ENCODE measurements around the gene FCHSD2.

FCHSD2 gene

DNA sequence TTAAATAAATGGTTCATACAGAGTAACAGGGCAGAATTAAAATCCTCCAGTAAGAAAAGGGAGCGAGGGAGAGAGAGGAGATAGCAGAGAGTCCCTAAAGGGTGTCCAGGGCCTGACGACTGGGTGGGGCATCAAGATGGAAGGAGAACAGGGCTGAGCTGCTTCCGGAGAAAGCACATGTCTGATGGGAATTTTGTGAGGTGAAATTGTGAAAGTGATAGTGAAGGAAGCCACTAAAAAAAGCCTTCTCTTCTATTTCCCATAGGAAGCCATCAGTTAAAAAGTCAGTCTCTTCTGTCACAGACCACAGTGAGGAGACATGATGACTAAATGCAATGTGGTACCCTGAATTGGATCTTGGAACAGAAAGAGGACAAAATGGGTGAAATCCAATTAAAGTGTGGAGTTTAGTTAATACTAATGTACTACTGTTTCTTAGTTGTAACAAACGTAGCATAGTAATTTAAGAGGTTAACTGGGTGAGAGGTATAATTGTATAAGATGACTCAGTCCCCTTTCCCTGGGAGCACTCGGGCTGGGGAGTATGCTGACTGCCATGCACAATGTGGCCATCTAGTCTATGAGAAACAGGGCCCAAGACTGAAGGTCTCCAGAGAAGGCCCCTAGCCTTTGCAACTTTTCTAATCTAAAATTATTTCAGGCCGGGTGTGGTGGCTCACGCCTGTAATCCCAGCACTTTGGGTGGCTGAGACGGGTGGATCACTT is 29.5 kb upstream of the FCHSD2 start:
- no peak for DNase-seq

DNA sequence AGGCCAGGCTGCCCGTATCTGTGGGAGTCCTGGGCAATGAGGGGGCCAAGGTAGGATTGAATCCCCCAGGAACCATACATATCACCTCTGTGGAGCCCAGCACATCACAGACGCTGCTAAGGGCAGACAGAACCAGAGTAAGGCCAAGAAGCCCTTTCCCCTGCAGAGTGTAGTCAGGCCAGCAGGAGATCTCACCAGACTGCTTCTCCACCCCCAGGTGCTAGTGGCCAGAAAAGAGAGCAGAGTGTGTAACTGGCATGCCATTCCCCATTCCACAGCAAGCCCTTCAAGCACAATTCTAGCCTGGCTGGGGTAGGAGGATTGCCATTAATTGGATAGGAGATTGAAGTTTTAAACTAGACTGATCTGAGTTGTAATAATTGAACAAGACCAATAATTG is 28.0 kb upstream of the FCHSD2 start:
- no peak for DNase-seq

DNA sequence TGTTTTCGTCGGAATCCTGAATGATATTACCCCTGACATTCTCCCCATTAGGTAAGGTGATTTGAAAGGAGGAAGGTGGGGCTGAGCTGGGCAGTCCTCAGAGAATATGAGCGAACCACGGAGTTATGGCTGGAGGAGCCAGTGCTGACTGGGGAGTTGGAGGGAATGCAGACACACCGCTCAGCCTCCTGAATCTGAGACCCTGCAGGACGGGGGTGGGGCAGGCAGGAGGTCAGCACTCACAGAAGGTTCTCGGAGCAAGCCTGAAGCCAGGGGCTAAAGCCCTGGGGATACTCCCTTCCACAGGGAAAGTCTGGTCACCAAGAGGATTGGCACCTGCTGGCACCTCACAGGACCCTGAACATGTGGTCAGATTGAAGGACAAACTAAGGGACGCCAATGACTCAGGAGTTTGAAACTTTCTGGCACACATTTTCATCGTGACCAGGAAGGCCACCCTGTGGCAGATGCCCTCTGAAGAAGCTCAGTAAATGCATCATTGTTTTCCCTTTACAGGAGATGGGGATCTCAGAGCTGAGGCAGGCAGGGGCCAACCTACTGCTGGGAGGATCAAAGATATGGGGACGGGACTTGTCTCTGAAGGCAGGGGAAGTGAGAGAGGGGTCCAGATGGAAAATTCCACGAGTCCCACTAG is 26.9 kb upstream of the FCHSD2 start:
- no peak for DNase-seq

DNA sequence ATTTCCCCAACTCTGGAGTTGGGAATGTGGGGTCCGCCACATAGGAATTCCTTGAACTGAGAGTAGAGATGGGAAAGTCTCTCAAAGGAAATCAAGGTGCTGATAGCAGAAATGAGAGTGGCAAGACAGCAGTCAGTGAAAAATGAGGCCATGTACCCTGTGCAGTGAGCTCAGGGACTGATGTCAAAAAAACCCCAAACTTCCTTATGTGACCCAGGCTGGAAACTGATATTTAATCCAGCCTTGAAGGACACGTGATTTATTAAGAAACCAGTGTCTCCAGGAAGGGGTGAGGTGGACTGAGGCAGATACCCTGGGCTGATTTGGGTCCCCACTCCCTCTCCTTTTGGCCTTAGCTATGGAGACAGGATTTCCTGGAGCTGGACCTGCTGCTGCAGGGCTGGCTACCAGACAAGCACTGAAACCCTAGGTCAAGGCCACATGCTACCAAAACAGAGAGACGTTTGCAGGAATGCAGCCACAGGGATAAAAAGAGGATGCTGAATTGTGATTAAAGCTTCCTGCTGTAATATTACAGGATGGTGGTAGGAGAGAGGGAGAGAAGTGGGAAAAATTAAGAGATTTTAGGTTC is 25.3 kb upstream of the FCHSD2 start:
- no peak for DNase-seq

DNA sequence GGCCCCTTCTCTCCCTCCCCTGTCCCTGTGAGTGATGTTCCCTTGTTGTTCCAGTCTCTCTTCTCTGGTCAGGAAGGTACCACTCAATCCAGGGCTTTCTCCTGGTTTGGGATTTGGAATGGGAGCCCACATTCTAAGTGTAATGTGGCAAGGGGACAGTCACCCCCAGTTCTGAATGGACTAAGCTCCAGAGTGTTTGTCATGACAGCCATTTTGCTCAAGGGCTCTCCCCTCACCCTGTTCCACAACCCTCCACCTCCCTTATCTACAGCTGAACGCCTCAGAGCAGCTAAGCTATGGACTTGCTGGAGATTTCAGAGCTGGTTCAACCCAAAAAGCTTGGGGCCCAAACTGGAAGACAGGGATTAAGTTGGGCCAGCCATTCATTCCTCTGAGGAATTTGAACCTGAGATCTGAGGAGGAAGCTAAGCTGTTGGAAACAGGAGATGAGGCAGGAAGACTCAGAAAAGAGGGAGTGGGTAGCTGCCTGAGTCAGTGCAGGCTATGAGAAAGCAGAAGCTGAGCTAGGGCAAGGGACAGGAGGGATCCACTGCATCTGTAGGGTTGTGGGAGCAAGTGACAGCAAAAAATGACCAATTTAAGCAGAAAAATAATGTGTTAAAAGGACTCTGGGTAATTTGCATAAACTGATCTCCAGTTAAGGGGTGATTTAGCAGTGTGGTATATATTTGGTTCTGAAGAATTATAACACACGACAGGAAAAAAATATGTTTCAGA is 22.9 kb upstream of the FCHSD2 start:
- DNase-seq = no peak

DNA sequence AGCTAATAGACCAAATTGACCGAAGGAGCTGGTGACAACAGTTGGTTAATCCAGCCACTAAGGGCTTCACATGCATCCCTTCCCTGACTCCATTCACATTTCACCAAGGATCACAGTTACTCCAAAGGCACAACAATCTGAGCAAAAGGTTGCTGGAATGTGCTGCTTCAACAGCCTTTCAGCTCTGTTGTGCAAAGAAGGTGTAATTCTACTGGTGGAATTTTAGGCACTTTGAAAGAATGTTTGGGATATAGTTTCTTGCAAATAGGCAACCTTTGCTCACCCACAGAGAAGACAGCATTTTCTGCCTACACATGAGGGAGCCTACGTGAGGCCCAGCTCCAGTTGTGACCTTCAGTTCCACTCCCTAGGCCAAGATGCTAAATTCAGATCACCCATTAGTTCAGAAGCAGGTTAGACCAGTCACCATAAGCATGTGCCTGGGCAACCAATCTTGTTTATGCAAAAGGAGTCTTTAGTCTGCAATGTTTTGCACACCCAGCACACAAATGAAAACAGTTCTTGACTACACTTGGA is 21.6 kb upstream of the FCHSD2 start:
- DNase-seq = no peak

DNA sequence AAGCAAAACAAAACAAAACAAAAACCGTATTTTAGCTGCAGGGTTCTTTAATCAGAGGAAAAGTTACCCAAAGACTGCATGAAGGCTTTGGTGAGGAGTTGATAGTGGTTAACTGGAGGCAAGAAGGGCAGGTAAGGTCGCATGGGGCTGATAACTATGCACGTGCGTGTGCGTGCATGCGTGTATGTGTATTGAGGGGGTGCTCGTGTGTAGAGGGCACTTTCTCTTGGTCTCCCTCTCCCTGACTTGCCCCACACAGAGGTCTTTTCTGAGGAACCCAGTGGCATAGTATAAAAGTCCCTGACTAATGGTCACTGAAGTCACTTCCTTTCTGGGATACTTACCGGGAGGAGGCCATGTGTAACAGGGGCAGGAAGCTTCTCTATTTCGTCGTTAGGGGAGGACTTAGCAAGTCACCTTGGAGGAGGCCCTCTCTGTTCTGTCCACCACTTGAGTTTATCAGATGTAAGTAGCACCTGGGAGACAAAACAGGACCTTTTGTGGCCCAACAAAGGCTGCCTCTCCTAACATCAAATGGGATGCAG is 20.1 kb upstream of the FCHSD2 start:
- DNase-seq = no peak

DNA sequence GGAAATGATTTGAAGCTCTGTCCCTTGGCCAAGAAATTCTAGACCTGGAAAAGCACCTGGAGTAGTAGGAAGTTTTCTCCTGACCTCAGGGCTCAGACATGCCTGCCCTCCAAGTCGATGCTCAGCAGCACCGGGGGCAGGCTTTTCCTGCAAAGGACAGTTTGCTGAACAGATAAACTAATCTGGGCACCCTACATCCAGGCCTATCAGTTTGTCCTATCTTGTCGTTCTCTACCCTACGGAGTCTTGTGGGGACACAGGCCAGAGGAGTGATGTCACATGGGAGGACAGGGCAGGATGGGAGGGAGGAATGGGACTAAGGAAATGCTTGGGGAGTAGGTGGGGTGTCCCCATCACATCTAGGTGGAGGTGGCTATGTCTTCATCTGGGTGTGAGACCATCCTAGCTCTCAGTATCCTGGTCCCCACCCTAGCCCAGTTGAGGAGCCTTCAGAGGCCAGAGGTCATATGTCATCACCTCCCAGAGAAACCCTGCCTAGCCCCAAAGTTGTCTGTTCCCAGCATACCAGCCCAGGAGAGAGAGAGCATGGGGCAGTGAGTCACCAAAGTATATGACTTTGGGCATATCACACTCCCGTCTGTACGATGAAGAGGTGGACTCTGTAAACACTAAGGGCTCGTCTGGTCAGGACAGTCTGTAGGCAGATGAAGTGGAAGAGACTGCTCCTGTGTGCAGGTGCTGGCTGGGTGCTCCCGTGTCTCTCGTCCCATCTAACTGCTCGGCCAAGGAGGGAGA is 18.1 kb upstream of the FCHSD2 start:
- DNase-seq = no peak

DNA sequence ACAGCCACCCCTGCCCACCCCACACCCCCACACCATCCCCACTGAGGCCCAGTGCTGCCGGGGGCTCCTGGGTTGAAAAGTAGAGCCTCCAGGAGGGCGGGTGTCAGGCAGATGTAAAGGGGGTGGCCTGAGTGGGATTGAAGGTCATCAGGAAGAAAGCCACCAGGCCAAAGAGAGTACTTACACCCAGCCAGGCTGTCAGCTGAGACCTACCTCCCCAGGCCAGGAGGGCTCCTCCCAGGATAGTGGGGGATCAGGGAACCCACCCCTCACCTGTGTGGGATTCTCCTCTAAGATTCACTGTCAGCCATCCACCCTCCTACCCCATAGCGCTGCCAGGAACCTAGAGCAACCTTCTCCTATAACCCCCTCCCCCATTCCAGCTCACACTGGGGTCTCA is 17.2 kb upstream of the FCHSD2 start:
- DNase-seq = no peak

DNA sequence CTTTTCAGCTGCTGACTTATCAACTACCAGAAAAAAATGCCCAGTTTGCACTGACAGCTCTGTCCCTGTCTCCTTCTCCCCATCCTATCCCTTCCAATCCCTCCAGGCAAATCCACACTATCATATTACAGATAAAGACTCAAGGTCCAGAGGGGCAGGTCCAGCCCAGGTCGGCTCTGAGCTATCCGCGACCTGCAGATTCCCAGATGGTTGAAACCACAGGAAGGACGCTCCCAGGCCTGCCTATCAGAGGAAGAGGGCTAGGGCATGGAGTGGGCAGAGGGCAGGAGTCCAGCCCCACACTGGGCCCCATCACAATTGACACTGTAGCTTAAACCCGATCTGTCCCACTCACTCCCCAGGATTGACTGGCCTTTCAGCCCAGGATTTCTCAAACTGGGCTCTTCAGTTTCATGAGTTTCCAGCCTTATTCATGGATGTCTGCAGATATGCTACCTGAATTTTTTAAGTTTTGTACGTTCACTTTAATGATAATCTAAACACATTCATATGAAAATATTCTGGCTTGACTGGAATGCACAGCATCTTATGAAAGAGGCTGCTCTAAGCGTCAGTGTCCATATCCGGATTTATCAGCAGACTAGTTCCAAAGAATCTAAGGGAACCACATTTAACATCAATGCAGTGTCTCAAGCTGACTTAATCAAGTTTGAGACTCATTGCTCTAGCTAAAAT is 16.4 kb upstream of the FCHSD2 start:
- DNase-seq = no peak

DNA sequence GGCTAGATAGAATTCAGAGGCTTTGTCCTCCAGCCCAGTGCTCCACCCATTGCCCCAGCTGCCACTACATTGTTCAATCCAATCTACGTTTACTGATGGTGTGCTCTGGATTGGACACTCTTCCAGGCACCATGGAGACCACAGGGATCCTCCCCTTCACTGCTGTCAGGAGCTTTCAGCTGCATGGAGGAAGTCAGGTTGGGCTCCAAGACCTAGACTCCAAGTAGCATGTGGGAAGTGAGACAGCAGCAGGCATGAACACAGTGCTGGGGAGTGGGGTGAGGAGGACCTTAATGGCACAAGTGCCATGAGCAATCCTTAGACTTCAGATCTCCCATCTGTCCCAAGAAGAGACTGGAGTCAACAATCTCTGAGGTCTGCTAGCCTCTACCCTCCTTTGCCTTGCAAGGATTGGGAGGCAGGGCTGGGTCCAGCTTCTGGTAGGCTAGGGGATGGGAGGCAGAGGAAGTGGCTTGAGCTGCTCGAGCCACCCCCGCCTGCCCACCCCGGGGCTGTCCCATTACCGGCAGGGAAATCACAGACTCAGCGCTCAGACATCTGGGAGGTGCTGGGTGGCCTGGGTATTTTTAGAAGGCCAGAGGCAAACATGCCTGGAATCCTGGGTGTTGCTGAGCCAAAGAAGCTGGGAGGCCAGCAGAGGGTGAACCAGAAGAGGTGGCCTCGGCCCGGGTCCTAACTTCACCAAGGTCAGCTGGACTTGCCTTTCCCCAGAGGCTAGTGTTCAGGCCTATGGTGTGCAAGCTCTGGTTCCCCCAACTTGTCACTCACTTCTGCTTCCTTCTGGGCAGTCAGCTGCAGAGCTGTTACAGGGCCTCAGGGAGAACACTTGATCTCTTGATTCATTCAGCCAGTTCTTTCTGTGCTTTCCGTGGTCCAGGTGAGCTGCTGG is 15.2 kb upstream of the FCHSD2 start:
- DNase-seq = no peak

DNA sequence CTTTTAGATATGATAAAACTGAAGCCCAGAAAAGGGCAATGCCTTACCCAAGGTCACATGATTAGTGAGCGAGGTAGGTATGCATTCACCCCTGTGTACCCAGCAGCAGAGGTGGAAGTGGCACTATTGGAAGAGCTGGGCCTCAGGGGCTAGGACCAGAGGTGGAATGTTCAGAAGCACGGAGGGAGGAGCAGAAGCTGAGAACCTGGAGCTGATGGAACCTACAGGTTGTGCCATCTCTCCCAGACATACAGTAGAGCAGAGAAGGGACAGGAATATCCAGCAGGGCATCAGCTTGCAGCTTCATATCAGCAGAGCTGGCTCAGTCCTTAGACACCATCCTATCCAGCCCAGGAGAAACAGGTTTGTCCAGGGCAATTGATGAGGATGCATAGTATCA is 14.6 kb upstream of the FCHSD2 start:
- no peak for DNase-seq

DNA sequence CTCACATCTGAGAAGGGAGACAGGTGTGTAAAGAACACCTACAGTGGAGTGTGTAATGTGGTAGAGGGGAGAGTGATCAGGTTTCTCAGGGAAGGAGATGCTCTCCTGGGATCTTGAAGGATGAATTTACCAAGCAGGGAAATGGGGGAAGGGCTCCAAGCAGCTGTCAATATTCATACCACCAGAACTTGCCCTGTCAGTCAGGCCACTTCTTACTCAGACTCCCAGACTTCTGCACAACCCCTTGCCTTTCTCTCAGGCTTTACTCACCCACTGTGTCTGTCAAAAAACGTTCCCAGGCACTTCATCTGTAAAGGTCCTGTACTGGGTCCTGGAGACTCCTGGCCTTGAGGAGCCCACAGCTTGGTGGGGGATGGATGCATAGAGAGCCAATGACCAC is 14.0 kb upstream of the FCHSD2 start:
- DNase-seq = no peak

DNA sequence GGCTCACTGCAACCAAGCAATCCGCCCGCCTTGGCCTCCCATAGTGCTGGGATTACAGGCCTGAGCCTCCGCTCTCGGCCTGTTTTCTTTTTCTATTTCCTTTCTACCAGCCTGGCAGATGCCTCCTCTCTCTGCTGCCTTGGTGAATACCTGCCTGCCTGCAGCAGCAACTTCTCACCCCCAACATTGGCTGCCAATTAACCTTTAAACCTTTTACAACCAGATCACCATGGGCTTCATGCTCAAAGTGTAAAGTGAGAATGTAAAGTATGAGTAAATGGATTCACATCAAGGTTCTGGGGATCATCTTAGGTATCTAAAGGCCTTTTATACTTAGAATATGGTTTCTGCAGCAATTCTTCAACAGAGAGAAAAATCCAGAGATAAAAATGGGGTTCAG is 13.0 kb upstream of the FCHSD2 start:
- no peak for DNase-seq

DNA sequence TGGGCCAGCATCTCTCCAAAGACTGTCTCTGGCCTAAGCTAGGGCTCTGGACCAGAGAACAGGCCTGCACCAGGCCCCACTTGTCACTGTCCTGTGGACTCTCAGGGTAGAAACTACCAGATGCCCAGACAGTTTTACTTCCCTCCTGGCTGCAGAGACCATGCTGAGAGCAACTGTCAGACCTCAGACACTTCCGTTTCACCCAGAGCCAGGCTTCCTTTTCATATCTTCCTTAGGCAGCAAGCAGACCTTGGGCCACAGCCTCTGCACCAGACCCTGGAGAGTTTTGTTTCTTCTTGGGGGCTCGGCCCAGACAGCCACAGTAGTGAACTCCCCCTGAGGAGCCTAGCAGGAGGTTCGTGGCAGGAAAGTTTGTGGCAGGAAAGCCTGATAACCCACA is 12.1 kb upstream of the FCHSD2 start:
- no peak for DNase-seq

DNA sequence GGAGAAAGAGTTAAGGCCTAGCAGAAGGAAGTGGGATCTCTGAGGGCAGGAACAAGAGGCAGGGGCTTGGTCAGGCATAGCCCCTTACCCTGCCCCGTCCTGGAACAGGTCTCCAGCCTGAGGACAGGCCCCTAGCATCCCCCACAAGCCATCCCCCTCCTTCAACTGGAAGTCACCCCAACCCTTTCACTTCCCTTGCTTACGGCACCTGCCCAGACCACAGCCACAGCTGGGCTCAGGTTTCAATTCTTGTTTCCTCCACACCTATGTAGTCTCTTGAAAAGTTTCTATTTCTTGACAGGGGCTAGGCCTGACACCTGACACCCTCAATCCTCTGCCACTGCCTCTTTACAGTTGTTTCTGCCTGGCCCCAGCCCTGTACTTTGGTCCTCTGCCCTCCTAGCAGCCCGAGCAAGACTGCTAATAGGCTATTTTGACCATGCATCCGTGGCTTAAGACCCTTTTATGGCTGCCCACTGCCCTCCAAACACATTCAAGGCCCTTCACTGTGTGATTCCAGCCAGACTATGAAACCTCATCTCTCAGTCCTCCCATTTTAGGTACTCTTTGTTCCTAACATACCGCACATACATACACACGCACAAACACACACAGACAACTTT is 10.9 kb upstream of the FCHSD2 start:
- DNase-seq = peak; percentile 11

DNA sequence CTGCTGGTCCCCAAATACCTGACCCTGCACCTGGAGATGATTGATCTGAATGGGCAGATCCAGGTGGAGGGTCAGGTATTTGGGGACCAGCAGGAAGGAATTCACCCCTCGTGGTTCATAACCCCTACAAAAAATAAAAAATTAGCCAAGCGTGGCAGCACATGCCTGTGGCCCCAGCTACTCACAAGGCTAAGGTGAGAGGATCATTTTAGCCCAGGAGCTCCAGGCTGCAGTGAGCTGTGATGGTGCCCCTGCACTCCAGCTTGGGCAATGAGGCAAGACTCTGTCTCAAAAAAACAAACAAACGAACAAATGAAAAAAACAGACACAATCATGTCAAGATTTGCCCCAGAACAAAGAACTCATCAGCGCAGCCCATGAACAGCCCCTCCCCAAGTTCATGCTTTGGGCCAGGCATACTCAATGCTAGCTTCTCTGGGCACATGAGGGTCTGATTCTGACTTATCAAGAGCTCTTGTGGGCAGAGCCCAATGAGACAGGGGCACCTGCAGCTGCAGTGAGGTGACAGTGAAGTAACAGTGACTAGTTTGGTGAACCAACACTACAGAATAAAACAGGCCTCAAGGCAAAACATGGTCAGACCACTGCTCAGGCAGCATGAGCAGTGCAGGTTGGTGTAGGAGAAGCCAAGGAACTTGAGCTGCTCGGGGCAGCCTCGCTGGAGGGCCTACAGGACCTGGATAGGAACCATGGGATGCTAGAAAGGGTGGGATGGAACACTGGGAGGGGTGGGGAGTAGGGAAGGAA is 10.2 kb upstream of the FCHSD2 start:
- no peak for DNase-seq

DNA sequence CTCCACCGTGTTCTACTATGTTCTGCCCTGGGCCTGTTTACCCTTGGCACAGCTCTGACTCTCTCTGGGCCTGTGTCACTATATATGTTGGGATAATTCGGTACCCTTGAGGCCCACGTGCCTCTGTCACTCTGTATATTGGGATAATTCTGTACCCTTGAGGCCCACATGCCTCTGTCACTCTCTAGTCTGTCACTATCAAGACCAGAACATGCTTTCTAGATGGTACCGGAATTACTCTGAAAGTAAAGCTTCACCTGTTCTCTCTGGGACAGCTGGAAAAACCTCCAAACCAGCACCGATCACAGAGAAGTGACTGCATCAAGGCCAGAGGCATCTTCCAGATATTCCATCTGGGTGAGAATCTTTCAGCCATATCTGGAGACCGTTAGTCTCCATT is 9.3 kb upstream of the FCHSD2 start:
- no peak for DNase-seq

DNA sequence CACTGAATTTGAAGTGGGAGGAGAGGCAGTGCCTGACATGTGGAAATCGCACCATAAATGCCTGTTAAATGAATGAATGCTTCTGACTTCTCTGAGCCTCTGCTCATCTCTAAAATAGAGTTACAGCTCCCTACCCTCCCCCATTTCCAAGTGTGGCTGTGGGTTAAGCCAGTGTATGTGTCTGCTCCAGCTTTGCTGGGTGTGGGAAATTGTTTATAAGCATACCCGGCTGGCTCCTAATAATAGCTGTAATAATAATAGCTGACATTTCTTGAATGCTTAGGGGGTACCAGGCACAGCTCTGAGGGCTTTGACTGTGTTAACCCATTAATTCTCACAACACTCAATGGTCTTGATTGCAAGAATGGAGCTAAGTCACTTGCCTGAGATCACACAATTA is 7.0 kb upstream of the FCHSD2 start:
- DNase-seq = no peak

Measured in NCI-H187 treated with DMSO at 0.1 percent for 48 hours (cell line).